ENCODE results near the gene ARHGEF19.
"Not testable (repeated sequence)": the region's sequence is repeated elsewhere in the genome, so short reads cannot be mapped to it uniquely, and the experiment has no call there.

Gene ARHGEF19

GRCh38 chr1:16219968-16220500 is 7.6 kb upstream of the ARHGEF19 start:
- DNase-seq (ENCODE audit: low spot score) = no peak

DNA sequence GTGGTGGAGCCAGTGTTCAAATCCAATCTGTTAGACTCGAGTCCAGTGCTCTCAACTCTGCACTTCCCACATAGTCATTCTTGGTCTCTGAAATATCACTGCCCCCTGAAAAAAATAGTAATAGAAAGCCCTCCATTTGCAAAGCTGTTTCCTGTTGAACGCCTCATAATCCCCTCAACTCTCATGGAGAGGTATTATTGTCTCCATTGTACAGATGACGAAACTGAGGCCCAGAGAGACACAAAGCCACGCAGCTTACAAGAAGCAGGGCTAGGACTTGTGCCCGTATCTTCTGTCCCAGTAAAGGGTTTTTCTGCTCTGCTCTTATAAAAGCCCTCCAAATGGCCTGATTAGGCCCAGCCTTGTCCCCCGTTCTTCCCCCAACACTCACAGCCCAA is 6.2 kb upstream of the ARHGEF19 start:
- DNase-seq (ENCODE audit: low spot score) = no peak

GRCh38 chr1:16218014-16218673 is 5.7 kb upstream of the ARHGEF19 start:
- no peak for DNase-seq (ENCODE audit: low spot score)

GRCh38 chr1:16217061-16217785 is 4.8 kb upstream of the ARHGEF19 start:
- peak; percentile 97 for DNase-seq (ENCODE audit: low spot score)

- peak; percentile 72 for DNase-seq (ENCODE audit: low spot score)
These were observed 3.7 kb upstream of the ARHGEF19 start for GRCh38 chr1:16215882-16216753.

DNA sequence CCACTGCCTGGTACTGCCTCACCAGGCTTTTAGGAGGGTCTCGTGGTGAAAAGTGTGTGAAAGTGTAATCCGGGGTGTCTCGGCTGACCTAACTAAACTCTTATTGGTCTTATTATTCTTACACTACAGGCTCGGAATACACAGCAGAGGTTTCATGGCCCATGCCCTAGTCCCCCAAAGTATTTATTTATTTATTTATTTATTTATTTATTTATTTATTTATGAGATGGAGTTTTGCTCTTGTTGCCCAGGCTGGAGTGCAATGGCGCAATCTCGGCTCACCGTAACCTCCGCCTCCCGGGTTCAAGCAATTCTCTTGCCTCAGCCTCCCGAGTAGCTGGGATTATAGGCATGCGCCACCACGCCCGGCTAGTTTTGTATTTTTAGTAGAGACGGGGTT is 2.8 kb upstream of the ARHGEF19 start:
- not testable (repeated sequence) for DNase-seq (ENCODE audit: low spot score)

DNA sequence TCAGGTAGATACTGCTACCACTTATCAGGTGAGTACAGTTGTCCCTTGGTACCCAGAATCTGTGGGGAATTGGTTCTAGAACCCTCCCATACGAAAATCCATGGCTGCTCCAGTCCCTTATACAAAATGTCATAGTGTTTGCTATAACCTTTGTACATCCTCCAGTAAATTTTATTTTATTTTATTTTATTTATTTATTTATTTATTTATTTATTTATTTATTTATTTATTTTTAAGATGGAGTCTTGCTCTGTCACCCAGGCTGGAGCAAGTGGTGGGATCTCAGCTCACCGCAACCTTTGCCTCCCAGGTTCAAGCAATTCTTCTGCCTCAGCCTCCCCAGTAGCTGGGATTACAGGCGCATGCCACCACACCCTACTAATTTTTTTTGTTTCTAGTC is 1.1 kb upstream of the ARHGEF19 start:
- not testable (repeated sequence) for DNase-seq (ENCODE audit: low spot score)

DNA sequence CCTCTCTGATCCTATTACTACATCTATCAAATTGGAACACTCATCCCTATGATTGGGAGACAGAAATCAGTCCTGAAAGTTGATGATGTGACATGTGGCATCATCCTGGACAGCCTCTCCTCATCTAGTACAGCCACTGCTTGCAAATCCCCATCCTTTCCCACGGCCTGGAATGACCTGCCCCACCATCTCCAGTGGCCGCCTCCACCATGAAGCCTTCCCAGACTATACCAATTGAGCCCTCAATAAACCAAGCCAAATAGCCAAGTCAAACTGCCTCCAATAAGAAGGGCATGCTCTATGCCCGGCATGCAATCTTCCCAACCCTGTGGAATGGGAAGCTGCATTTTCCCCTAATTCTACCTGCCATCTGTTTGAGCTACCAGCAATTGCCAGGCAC is 561 bp upstream of the ARHGEF19 start:
- DNase-seq (ENCODE audit: low spot score) = no peak

GRCh38 chr1:16211824-16212223 is 628 bp downstream of the ARHGEF19 start:
- no peak for DNase-seq (ENCODE audit: low spot score)

DNA sequence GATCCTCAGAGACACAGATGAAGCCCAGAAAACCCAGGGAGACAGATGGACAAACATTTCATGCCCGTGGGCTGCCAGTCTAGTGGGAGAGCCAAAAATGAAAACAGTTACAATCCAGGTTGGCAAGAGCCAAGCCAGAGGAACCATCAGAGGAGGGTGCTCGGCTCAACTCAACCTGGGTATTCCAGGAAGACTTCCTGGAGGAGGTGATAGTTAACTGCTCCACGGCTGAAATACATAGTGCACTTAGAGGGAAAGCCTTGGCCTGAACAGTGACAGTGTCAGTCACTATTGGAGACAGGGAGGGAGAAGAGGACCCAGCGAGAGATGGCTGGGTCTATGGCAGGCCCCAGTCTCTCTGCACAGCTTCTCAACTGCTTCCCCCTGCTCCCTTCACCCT is 1.9 kb downstream of the ARHGEF19 start:
- DNase-seq (ENCODE audit: low spot score) = no peak

DNA sequence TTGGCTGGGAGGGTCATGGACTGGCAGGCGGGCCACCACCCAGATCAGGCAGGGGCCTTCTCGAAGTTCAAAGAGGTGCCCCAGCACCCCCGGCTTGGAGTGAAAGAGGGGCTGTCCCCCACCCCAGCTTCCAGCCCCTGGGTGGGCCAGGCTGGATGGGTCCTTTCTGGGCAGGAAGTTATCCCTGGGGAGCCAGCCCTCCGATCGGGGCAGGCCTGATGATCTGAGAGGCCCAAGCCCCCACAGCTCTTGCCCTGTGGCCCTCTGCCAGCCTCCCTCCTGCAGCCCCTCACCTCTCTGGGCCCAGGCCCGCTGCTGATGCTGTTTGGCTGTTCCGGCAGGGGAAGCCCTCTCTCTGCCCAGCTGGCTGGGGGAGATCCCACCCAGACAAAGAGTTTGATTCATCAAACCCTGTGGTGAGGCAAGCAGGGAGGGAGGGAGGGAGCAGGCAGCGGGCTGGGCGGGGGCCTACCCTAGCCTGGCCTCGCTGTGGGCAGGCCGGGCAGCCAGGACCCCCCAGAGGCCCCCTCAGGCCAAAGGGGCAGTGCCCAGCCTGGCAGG is 2.5 kb downstream of the ARHGEF19 start:
- peak; percentile 57 for DNase-seq (ENCODE audit: low spot score)

DNA sequence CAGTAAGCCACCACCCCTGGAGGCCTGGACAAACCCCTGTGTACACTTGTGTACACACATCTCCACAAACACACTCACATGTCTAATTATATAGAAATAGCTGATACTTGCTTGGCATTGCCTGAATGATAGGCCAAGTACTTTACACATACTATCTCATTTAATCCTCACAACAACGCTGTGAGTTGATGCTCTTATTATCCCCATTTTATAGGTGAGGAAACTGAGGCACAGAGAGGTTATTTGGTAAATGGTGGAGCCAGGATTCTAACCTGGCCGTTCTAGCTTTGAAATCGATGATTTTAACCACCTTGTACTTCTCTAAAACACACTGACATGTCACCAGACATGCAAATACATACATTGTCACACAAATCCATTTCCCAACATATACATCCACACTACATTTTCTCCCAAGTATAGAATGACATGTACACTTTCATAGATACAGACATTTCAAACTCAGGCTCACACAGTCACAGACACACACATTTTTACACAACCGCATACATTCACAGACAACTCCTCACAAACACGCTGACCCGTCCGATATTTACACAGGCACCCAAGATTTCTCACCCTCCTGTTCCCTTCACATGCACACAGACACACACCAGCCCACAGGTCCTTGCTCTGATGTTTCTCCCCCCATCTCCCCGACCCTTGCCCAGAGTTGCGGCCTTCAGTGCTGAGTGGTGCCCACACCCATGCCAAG is 3.2 kb downstream of the ARHGEF19 start:
- DNase-seq (ENCODE audit: low spot score) = no peak

DNA sequence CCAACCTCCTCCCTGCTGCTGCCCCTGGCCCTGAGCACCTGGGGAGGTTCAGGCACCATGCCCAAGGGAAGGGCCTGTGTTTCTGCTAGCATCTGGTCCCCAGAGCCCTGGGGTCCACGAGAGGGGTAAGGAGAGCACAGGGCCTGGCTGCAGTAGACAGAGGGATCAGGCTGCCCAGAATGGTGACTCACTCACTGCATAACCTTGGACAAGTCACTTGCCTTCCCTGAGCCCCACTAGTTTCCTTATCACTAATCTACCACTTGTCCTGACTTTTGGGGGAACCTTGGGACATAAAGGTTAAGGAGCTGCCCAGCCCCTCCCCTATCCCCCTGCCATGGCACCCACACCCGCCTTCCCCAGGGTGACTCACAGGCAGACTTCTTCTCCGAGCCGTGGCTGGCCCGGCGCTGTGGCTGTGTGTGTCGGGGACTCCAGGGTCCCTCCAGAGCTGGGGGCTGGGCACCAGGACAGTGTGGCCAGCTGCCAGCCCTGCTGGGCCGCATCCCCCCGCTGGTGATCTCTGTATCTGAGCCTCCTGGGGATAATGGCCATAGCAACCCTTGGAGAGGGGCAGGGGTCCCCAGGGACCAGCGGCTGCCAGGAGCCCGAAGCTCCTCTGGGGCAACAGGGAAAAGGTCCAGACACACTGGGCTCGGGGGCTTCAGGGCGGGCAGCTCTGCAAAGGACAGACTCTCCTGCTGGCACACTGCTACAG is 4.0 kb downstream of the ARHGEF19 start:
- no peak for DNase-seq (ENCODE audit: low spot score)

- DNase-seq (ENCODE audit: low spot score) = no peak
These were observed 4.9 kb downstream of the ARHGEF19 start for GRCh38 chr1:16207318-16208269.

DNA sequence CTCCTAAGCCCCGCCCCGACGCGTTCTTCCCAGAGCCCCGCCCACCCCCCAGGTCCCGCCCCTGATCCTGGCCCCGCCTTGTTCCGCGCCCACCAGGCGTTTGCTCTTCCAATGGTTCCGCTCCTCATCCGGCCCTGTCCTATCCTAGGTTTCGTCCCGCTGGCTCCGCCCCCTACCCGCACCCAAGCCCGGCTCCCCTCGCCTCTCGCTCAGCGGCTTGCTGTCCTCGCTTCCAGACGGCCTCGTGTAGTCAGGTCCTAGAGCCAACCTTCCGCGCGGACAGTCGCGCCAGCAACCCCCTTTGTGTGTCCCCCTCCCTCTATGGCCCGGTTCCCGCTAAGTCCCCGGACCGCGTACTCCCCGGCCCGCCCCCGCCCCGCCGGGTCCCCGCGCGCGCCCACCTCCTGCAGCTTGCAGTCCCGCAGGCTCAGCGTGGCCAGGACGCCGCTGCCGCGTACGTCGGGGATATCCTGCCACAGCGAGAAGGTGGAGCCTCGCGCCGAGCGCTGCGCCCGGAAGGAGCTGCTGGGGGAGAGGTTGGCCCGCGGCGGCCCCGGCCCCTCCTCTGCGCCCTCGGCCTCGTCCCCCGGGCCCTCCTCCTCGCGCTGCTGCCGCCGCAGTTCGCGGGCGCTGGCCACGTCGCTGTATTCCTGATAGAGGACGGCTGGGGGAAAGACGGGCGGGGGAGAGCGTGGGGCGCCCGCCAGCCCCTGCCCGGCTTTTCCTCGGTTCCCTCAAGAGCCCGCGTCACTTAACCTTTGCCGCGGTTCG is 5.7 kb downstream of the ARHGEF19 start:
- peak; percentile 97 for DNase-seq (ENCODE audit: low spot score)

DNA sequence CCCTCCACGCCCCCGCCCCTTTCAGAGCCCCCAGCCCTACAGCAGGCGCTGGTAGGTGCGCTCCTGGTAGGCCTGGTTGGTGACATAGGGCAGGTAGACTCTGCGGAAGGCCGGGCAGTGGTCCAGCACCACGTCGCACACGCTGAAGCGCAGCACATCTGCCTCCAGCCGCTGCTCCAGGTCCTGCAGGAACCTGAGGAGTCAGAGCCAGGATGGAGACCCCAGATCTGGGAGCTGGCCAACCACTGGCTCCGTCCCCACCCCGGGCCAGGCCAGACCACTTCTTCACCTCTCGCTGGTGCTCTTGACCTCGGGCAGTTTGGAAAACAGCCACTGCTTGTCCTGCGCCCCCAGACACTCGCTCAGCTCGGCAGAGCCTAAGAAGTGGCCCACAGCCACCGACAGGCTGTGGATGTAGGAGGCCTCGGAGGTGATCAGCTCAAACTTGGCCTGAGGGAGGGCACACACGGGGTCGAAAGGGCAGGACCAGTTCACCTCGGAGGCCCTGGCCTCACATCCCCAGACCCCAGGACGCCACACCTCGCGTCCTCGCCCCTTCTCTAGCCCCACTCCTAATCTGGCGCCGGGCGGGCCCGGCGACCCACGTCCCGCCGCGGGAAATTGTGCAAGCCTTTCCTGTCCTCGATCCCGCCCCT is 6.4 kb downstream of the ARHGEF19 start:
- DNase-seq (ENCODE audit: low spot score) = no peak

- DNase-seq (ENCODE audit: low spot score) = no peak
These were observed 7.1 kb downstream of the ARHGEF19 start for GRCh38 chr1:16205334-16205671.

DNA sequence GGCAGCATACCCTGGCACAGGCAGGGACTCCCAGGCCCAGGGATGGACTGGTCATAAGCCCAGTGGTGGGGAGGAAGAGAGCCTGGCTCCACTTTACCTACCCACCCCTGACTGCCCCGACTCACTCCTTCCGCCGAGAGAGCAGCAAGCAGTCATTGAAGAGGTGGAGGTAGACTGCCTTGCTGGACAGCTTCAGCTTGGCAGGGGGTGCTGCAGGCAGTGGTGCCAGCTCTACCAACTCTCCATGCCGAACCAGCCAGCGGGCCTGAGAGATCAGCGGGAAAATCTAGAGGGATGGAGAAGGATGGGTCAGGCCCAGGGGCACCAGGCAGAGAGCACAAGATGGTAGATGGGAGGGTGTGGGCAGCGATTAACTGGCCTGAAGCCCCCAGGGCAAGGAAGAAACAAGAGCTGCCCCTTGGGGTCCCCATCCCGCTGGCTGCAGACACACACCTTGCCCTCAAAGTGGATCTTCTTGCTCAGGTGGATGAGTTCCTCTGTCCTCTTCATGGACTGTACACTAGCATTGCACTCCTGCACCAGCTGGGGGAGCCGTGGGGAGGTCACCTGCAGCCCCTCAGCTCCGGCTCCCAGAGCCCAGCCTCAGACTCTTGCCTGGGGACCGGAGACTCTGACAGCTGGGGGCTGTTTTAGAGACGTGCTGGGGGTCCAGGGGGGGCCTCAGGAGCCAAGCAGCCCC is 7.7 kb downstream of the ARHGEF19 start:
- DNase-seq (ENCODE audit: low spot score) = no peak
